PFSK-1 (cell line): ENCODE measurements around the gene LRRC39.

ENCODE experiments used
- FOXP2 ChIP-seq: optimal IDR thresholded peaks from 2 replicates; pipeline ENCODE3; 2011; ENCODE audit warnings: borderline replicate concordance, control low read depth, inconsistent platforms; ENCODE audit not compliant: insufficient read depth; ENCODE audit errors: extremely low read length, extremely low read depth
- POLR2AphosphoS5 ChIP-seq: IDR thresholded peaks from 2 replicates; pipeline ENCODE4 v1.6.1; 2012; ENCODE audit warnings: low read depth, mild to moderate bottlenecking, control low read depth, low read length, moderate library complexity
- SIN3A ChIP-seq: IDR thresholded peaks from 2 replicates; pipeline ENCODE4 v1.6.1; 2012; ENCODE audit warnings: mild to moderate bottlenecking, low read length, moderate library complexity, borderline replicate concordance; ENCODE audit not compliant: insufficient read depth
- TAF1 ChIP-seq: IDR thresholded peaks from 2 replicates; pipeline ENCODE4 v1.6.1; 2012; ENCODE audit warnings: low read length, control low read depth, borderline replicate concordance; ENCODE audit not compliant: insufficient read depth
- TF ChIP-seq, protein P1 (sequence below), 2 experiments: IDR thresholded peaks; 2 replicates each; pipeline versions ENCODE4 v1.6.1 to v1.8.0; 2011 to 2012; ENCODE audit warnings: low read depth in 2 of 2, low read length in 2 of 2, control low read depth in 1 of 2, inconsistent platforms in 1 of 2, mild to moderate bottlenecking in 1 of 2, moderate library complexity in 1 of 2; ENCODE audit not compliant: insufficient read depth in 1 of 2

The LRRC39 gene

DNA sequence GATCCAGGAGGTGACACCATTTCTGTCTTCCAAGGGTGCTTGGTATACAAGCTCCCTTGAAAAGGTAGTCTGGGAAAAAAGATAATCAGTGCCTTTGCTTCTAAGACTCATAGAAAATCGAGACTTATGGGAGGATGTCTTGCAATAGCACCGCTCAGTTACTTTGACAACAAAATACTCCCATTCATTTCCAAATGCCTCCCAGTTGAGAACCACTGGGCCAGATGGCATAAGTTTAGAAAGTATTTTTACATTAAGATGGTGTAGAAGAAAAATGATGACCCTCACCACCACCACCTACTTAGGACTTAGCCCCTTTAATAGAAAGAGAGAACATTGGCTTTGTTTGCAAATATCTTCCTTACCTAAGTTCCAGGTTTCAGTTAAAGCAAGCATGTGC, 40.5 kb downstream of the LRRC39 start:
- TF ChIP-seq SIN3A (no peak), TAF1 (no peak), POLR2AphosphoS5 (no peak)

DNA sequence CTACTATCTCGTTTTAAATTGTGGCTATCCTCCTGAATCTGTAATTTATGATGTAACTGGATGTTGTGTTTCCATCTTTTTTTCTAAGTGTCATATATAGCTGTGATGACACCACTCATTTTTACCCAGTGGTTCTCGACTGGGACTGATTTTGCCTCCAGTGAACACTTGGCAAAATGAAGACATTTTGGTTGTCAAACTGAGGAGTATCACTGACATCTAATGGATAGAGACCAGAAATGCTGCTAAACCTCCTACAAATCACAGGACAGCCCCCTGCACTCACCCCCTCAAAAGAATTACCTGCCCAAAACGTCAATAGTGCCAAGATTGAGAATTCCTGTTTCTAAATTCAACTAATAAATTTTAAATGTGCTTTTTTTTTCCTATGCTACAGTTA, 43.2 kb downstream of the LRRC39 start:
- TF ChIP-seq SIN3A = no peak
- TF ChIP-seq TAF1 = no peak
- no peak for TF ChIP-seq POLR2AphosphoS5
- TF ChIP-seq FOXP2 = no peak
- TF ChIP-seq, protein P1, sequence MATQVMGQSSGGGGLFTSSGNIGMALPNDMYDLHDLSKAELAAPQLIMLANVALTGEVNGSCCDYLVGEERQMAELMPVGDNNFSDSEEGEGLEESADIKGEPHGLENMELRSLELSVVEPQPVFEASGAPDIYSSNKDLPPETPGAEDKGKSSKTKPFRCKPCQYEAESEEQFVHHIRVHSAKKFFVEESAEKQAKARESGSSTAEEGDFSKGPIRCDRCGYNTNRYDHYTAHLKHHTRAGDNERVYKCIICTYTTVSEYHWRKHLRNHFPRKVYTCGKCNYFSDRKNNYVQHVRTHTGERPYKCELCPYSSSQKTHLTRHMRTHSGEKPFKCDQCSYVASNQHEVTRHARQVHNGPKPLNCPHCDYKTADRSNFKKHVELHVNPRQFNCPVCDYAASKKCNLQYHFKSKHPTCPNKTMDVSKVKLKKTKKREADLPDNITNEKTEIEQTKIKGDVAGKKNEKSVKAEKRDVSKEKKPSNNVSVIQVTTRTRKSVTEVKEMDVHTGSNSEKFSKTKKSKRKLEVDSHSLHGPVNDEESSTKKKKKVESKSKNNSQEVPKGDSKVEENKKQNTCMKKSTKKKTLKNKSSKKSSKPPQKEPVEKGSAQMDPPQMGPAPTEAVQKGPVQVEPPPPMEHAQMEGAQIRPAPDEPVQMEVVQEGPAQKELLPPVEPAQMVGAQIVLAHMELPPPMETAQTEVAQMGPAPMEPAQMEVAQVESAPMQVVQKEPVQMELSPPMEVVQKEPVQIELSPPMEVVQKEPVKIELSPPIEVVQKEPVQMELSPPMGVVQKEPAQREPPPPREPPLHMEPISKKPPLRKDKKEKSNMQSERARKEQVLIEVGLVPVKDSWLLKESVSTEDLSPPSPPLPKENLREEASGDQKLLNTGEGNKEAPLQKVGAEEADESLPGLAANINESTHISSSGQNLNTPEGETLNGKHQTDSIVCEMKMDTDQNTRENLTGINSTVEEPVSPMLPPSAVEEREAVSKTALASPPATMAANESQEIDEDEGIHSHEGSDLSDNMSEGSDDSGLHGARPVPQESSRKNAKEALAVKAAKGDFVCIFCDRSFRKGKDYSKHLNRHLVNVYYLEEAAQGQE (IDR thresholded peaks at IDR 0.05; ENCODE audit: insufficient read depth in 1 of 2, low read depth in 2 of 2, low read length in 2 of 2) = no peak

DNA sequence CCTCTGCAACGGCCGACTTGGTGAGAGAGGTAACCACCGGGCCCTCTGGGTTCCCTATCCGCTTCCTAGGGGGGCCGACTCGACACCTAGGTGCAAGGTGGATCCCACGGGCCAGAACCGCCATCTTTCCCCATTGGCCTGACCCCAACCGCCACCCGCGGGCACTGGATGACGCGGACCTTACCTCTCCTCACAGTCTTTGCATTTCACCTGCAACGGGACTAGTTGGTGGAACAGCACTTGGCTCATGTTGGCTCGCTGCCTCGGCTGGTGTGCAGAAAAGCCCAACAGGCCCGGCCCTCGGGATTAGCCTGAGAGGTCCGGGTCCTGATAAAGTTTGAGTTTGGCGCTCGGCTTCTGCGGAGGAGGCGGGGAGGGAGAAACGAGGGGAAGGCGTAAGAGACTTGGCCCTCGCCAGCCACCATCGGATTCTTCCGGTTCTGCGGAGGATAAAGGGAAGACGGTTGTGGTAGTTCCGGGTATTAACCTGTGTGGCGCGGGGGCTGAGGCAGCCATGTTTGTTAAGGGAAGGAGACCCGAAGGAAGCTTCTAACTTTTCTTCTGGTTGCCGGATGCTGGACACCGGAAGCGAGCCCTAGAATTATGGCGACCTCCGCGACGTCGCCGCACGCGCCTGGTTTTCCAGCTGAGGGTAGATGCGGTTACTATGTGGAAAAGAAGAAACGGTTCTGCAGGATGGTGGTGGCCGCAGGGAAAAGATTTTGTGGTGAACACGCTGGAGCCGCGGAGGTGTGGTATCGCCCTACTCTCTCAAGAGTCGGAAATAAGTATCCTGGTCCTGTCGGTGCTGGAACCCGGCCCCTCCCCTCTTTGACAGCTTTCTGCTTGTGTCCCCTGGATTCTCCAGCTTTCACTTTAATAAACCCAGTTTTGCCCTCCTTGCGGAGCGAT, 45.2 kb downstream of the LRRC39 start, which contains the start of the genes SASS6 and TRMT13:
Gene SASS6, minus strand, starts transcription at position 365 of the 912 bp plus-strand sequence. Its CDS starts 116 bp downstream, at position 249.
Gene TRMT13, plus strand, starts transcription at position 598 of the 912 bp plus-strand sequence. Its CDS starts 6 bp downstream, at position 604.
- TF ChIP-seq TAF1 = peak; percentile 90
- TF ChIP-seq SIN3A = peak; percentile 95; the same call in 1 of the 2 replicates
- TF ChIP-seq FOXP2 = peak; percentile 13
- peak; percentile 93 for TF ChIP-seq POLR2AphosphoS5
- TF ChIP-seq, protein P1 (IDR thresholded peaks at IDR 0.05; ENCODE audit: insufficient read depth in 1 of 2, low read depth in 2 of 2, low read length in 2 of 2) = peak; percentile 11 to 61; a peak in 3 of 4 replicates

DNA sequence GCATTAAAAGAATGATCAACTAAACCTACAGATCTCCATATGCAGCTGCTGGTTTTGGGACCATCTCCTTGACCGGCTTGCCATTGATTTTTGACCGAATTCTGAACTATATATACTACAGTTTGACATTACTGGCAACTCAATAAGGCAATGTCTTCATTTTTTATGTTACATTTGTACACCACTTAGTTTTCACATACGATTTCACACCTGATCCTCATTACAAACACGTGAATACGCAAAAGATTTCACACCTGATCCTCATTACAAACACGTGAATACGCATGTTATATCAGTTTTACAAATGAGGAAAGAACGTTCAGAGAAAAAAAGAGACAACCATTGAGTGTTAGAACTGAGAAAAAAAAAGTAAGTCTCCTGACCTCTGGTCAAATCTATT, 46.4 kb downstream of the LRRC39 start:
- TF ChIP-seq, protein P1 (IDR thresholded peaks at IDR 0.05; ENCODE audit: insufficient read depth in 1 of 2, low read depth in 2 of 2, low read length in 2 of 2) = no peak
- TF ChIP-seq POLR2AphosphoS5 (no peak), SIN3A (no peak), FOXP2 (no peak), TAF1 (no peak)

DNA sequence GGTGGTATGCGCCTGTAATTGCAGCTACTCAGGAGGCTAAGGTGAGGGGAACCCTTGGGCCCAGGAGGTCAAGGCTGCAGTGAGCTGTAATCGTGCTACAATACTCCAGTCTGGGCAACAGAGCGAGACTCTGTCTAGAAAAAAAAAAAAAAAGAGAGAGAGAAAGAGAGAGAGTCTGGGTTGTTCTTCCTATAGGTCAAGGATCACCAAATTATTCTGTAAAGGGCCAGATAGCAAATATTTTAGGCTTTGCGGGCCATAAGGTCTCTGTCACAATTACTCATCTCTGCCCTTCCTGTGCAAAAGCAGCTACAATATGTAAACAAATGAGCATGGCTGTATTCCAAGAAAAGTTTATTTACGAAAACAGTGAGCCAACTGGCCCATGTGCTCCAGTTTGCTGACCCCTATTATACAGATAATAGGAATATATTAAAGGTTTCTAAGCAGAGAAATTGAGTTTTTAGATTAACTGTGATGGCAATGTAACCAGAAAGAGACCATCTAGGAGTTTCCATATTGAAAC, 47.4 kb downstream of the LRRC39 start:
- TF ChIP-seq POLR2AphosphoS5 (no peak), SIN3A (no peak), TAF1 (no peak), FOXP2 (no peak)
- TF ChIP-seq, protein P1 (IDR thresholded peaks at IDR 0.05; ENCODE audit: insufficient read depth in 1 of 2, low read depth in 2 of 2, low read length in 2 of 2) = no peak
